Measurements from ENCODE around the gene HS1BP3. TPM values are rescaled to one million over a fixed set of nuclear protein-coding genes. Genes with fewer than 3 reads are reported as not detected.

The HS1BP3 gene, protein sequence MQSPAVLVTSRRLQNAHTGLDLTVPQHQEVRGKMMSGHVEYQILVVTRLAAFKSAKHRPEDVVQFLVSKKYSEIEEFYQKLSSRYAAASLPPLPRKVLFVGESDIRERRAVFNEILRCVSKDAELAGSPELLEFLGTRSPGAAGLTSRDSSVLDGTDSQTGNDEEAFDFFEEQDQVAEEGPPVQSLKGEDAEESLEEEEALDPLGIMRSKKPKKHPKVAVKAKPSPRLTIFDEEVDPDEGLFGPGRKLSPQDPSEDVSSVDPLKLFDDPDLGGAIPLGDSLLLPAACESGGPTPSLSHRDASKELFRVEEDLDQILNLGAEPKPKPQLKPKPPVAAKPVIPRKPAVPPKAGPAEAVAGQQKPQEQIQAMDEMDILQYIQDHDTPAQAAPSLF
- total RNA-seq, result 10 to 100 TPM; 41.0 to 45.8 (median 42.7) TPM

DNA sequence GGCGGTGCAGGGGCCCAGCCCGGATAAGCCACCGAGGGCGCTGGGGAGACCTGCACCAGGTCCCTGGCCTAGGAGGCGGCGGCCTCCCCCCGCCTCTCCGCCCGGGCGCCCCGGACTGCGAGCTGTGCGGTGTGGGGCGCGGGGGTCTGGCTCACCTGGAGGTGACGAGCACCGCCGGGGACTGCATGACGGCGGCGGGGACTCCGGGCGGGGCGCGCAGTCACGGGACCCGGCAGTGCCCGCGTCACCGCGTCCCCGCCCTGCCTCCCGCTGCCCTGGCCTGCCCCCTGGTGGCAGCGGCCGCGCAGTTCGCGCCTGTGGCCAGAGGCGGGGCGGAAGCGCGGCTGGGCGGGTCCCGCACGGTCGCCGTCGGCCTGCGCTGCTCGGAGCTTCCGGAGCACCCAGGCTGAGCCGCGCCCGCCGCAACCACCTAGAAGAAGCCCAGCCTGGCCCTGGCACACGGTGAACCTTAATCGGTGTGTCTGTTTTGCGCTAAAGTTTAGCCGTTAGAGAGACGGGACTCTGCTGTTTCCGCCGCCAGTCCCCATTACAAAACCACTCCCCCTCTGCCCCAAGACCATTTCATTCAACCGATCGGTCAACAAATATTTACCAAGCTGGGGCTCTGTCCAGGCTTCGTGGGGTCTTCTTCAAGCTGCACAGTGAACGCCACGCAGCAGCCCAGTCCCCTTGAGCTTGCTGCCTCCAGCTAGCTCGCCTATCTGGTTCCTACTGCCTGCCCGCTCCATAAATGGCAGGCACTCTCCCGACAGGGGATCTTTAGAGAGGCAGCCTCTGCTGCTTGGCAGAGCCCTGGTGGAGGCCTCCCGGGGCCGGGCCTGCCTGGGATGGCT is at the start of gene HS1BP3:
HS1BP3 (minus strand) TSS at position 222 of the 854 bp plus-strand sequence; CDS start at position 187, 35 bp downstream.
- H3K27me3 ChIP-seq, result no peaks in the 10 kb centered on the region
- peaks cover 0 to 8% (median 4%) of the 10 kb centered on the region in 4 donors for H3K36me3 ChIP-seq
- peaks cover 25 to 29% (median 26%) of the 10 kb centered on the region in 4 donors for H3K4me1 ChIP-seq
- peak within 1 kb of the TSS; percentile 79 to 96 (median 86) for H3K4me3 ChIP-seq
- ATAC-seq (ENCODE audit: low FRiP score in 2 of 2) (peak; percentile 94 to 98), DNase-seq (peak; percentile 94 to 98)
- H3K9me3 ChIP-seq, result no peaks in the 10 kb centered on the region
- TF ChIP-seq POLR2A (IDR thresholded peaks at IDR 0.05), result peak in 3 of 4 donors; percentile 76 to 94 (median 90)
- TF ChIP-seq EP300 (IDR thresholded peaks at IDR 0.05), result peak in 1 of 4 donors; percentile 63
- TF ChIP-seq POLR2AphosphoS5 (IDR thresholded peaks at IDR 0.05), result peak; percentile 39 to 72
- TF ChIP-seq, protein P1, sequence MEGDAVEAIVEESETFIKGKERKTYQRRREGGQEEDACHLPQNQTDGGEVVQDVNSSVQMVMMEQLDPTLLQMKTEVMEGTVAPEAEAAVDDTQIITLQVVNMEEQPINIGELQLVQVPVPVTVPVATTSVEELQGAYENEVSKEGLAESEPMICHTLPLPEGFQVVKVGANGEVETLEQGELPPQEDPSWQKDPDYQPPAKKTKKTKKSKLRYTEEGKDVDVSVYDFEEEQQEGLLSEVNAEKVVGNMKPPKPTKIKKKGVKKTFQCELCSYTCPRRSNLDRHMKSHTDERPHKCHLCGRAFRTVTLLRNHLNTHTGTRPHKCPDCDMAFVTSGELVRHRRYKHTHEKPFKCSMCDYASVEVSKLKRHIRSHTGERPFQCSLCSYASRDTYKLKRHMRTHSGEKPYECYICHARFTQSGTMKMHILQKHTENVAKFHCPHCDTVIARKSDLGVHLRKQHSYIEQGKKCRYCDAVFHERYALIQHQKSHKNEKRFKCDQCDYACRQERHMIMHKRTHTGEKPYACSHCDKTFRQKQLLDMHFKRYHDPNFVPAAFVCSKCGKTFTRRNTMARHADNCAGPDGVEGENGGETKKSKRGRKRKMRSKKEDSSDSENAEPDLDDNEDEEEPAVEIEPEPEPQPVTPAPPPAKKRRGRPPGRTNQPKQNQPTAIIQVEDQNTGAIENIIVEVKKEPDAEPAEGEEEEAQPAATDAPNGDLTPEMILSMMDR (IDR thresholded peaks at IDR 0.05), result peak; percentile 96 to 100 (median 100)
- 2 to 3% methylated on average over 9 to 36 of the region's 72 CpGs for WGBS, 2 donors
- H3K27ac ChIP-seq, result peak within 1 kb of the TSS; percentile 89 to 98 (median 92)

DNA sequence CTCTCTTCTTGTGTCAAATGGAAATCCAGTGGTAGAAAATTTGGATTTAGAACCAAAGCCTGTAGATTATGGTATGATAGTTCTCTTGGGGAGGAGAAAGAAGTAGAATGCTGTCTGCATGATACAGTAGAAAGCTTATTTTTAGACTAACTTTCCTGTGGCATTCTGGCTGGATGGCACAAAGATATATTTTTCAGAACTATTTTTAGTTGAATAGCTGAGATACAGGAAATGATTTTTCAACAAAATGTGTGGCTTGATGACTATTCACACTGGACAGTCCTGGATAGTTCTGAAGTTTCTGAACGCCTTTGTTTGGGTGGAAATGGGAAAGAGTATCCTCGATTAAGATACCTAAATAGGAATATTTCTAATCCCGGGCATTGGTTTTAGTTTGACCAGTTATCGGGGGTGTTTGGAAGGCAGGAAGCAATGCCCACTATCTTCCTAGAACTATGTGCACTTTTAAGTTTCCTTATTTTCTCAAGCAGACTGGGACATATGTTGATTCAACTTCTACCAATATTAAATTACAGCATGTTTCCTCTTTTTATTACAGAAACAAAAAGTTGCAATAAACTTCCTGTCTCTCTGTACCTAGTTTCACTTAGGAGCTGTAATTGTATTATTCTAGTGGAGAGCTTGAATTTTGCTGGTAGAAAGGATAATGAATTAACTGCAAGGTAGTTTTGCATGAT is 48.2 kb upstream of the HS1BP3 start:
- Histone ChIP-seq H3K27me3 (no peaks in the 10 kb centered on the region), H3K9me3 (no peaks in the 10 kb centered on the region), H3K36me3 (peaks cover 0 to 2% (median 0%) of the 10 kb centered on the region in 4 donors), H3K4me3 (no peak overlapping the region), H3K27ac (peak overlapping the region in 1 of 4 donors; percentile 12), H3K4me1 (peaks cover 0 to 13% (median 3%) of the 10 kb centered on the region in 4 donors)
- 27 to 39% methylated on average over 4 of the region's 4 CpGs for WGBS, 2 donors
- ATAC-seq (ENCODE audit: low FRiP score in 2 of 2) (peak in 1 of 2 donors; percentile 48), DNase-seq (no peak)
- no peak for TF ChIP-seq POLR2AphosphoS5 (IDR thresholded peaks at IDR 0.05)
- TF ChIP-seq POLR2A (IDR thresholded peaks at IDR 0.05), result no peak
- TF ChIP-seq, protein P1 (IDR thresholded peaks at IDR 0.05), result no peak
- no peak for TF ChIP-seq EP300 (IDR thresholded peaks at IDR 0.05)

DNA sequence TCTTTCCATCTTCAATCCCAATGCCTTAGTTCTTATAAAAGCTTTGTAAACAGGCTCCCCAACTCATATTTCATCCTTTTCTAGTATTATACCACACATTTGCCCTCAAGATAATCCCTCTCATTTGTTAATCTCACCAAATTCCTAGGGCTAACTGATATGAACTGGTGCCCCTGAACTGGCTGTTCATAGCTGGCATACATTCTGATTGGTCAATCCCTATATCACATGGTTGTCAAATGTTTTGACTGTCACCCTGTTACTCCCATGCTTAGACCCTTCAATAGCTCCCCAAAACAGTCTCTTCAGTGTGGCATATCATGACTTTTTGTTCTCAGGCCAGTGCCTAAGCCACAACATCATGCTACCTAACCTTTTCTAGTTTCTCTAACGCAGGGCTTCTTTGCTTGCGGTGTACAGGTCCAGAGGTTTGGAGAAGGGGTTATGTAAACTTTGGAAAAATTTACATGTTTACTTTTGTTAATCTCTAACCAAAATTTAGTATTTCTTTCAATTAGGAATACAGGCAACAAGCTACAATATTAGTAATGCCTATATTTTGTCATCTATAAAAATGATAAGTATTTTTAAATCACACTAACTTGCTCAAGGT is 46.5 kb upstream of the HS1BP3 start:
- Histone ChIP-seq H3K36me3 (peaks cover 0 to 2% (median 0%) of the 10 kb centered on the region in 4 donors), H3K4me3 (no peak overlapping the region), H3K27ac (no peak overlapping the region), H3K9me3 (no peaks in the 10 kb centered on the region), H3K4me1 (peaks cover 0 to 13% (median 3%) of the 10 kb centered on the region in 4 donors), H3K27me3 (no peaks in the 10 kb centered on the region)
- ATAC-seq (ENCODE audit: low FRiP score in 2 of 2) (no peak), DNase-seq (no peak)
- WGBS, 2 donors, result 80 to 86% methylated on average over 2 of the region's 2 CpGs
- TF ChIP-seq POLR2AphosphoS5 (IDR thresholded peaks at IDR 0.05), result no peak
- no peak for TF ChIP-seq EP300 (IDR thresholded peaks at IDR 0.05)
- TF ChIP-seq POLR2A (IDR thresholded peaks at IDR 0.05), result no peak
- TF ChIP-seq, protein P1 (IDR thresholded peaks at IDR 0.05), result no peak

DNA sequence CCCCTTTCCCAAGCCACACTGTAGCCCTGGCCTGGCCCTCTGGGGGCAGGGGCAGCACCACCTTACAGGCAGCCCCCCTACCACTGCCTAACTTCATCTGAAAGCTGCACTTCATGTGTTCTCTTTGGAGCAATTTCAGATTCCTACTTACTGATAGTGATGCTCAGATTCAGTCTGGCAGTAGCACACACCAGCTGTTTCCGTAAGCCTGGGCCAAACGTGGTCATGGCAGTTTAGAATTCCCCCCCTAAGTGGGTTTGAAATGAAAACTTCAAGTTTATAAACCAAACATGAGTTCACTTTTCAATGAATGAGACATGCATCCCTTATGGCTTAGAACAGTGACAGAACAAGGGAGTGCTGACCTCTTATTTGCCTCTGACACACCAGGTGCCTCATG is 45.5 kb upstream of the HS1BP3 start:
- no peaks in the 10 kb centered on the region for H3K9me3 ChIP-seq
- H3K36me3 ChIP-seq, result peaks cover 0 to 2% (median 0%) of the 10 kb centered on the region in 4 donors
- TF ChIP-seq POLR2AphosphoS5 (IDR thresholded peaks at IDR 0.05) (no peak), POLR2A (IDR thresholded peaks at IDR 0.05) (no peak), EP300 (IDR thresholded peaks at IDR 0.05) (no peak)
- TF ChIP-seq, protein P1 (IDR thresholded peaks at IDR 0.05), result no peak
- no peak for ATAC-seq (ENCODE audit: low FRiP score in 2 of 2)
- DNase-seq, result no peak
- WGBS, 2 donors, result 88% methylated on average over 2 of the region's 2 CpGs
- no peaks in the 10 kb centered on the region for H3K27me3 ChIP-seq
- H3K4me1 ChIP-seq, result peaks cover 0 to 13% (median 3%) of the 10 kb centered on the region in 4 donors
- no peak overlapping the region for H3K4me3 ChIP-seq
- H3K27ac ChIP-seq, result no peak overlapping the region

All from upper lobe of left lung (tissue), 6 donors.